HepG2 (cell line): Measurements from ENCODE around the gene ZNF48. TPM values are rescaled to one million over a fixed set of nuclear protein-coding genes. Genes with fewer than 3 reads are reported as not detected.
A peak's percentile ranks its signal among the peaks of the same experiment; 100 is the strongest.

Experiments
- ARHGAP35 ChIP-seq: sonication (generic); formaldehyde crosslinking; IDR thresholded peaks from 2 replicates; pipeline ENCODE4 v1.9.0; 2022; ENCODE audit warnings: mild to moderate bottlenecking, inconsistent platforms, moderate library complexity, missing genetic modification reagents, borderline replicate concordance
- DMAP1 ChIP-seq: IDR thresholded peaks from 2 replicates; pipeline ENCODE4 v1.6.1; 2016
- KAT2B ChIP-seq: fragments of 150-350 bp; IDR thresholded peaks from 2 replicates; pipeline ENCODE4 v1.6.1; 2014; ENCODE audit warnings: low read depth, low read length, borderline replicate concordance
- SCMH1 ChIP-seq: sonication (generic); formaldehyde crosslinking; IDR thresholded peaks from 2 replicates; pipeline ENCODE4 v1.9.0; 2021; ENCODE audit warnings: missing genetic modification reagents, mild to moderate bottlenecking, borderline replicate concordance
- TCF12 ChIP-seq, 2 experiments: fragments of 450-650 bp in 1 of 2; sonication (generic) in 1 of 2; formaldehyde crosslinking in 1 of 2; IDR thresholded peaks; 2 replicates each; pipeline versions ENCODE4 v1.6.1 to v1.8.0; 2017 to 2022; ENCODE audit warnings: antibody characterized with exemption in 1 of 2, mild to moderate bottlenecking in 1 of 2, missing genetic modification reagents in 1 of 2, moderate library complexity in 1 of 2
- ZNF407 ChIP-seq: sonication (generic); formaldehyde crosslinking; IDR thresholded peaks from one replicate; pipeline ENCODE4 v1.5.1; 2020; ENCODE audit warnings: mild to moderate bottlenecking, missing genetic modification reagents; ENCODE audit errors: not compliant biosample characterization
- ZNF430 ChIP-seq: sonication (generic); formaldehyde crosslinking; IDR thresholded peaks from 2 replicates; pipeline ENCODE4 v1.9.0; 2021; ENCODE audit warnings: mild to moderate bottlenecking, missing genetic modification reagents
- ZNF766 ChIP-seq: sonication (generic); formaldehyde crosslinking; IDR thresholded peaks from 2 replicates; pipeline ENCODE4 v1.5.0; 2020; ENCODE audit warnings: missing genetic modification reagents, borderline replicate concordance
- polyA plus RNA-seq, 8 experiments: library from polyadenylated mRNA; depleted of rRNA in 3 of 8; stranded (reverse) in 7 of 8; unstranded in 1 of 8; fragments of >200 nt; fragmentation: Illumina TruSeq in 4 of 8; extraction: Trizol in 4 of 8; gene quantifications; 2 replicates each; pipeline versions ENCODE4 v1.2.1 to v1.2.3, GENCODE V29; 2011 to 2016; ENCODE audit warnings: low read depth in 4 of 8, missing spikeins in 1 of 8, mixed read lengths in 1 of 8; ENCODE audit not compliant: insufficient read depth in 1 of 8
- total RNA-seq, 5 experiments: library from RNA; depleted of rRNA; stranded (reverse); fragments of >200 nt; fragmentation: Illumina TruSeq; extraction: Trizol; gene quantifications; 2 replicates each; pipeline ENCODE4 v1.2.3, GENCODE V29; 2016; ENCODE audit warnings: low read depth in 1 of 5
- TF ChIP-seq, protein P1 (sequence below): sonication (generic); formaldehyde crosslinking; IDR thresholded peaks from 2 replicates; pipeline ENCODE4; 2020; ENCODE audit warnings: missing genetic modification reagents, mild to moderate bottlenecking, borderline replicate concordance
- TF ChIP-seq, protein P2 (sequence below): sonication (generic); formaldehyde crosslinking; conservative IDR thresholded peaks from 2 replicates; pipeline ENCODE4 v1.5.0; 2020; ENCODE audit warnings: missing genetic modification reagents
- TF ChIP-seq, protein P3 (sequence below): sonication (generic); formaldehyde crosslinking; IDR thresholded peaks from 2 replicates; pipeline ENCODE4 v1.9.0; 2021; ENCODE audit warnings: missing genetic modification reagents, borderline replicate concordance

ZNF48 gene
- total and polyA plus RNA-seq, 2 of the 13 experiments (the other 11 are each of a cell fraction or from before 2014, with no cell fraction given), result 9.9 to 12.3 TPM

DNA sequence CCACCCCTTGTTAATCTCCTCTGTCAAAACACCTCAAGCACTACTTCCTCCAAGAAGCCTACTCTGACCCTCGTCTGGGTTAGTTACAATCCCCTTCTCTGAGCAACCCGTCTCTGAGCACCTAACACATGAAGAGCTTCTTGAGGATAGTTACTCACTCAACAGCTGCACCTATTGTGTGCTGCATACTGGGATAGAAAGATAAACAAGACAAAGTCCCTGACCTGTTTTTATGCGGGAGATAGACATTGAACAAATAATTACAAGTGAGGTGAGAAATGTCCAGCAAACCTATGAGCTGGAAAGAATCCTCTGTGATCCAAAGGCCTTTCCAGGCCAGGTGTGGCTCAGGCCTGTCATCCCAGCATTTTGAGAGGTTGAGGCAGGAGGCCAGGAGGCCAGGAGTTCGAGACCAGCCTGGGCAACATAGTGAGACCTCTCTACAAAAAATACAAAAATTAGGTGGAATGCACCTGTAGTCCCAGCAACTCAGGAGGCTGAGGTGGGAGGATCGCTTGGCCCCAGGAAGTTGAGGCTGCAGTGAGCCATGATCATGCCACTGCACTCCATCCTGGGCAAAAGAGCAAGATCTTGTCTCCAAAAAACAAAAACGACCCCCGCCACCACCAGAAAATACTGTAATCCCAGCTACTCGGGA lies 6.7 kb downstream of the ZNF48 start (continued):
- TF ChIP-seq ZNF766 (no peak), TCF12 (IDR thresholded peaks at IDR 0.05) (no peak), TCF12 (CRISPR knock-in tag; IDR thresholded peaks at IDR 0.05) (no peak), DMAP1 (CRISPR knock-in tag) (peak; percentile 49; the same call in 1 of the 2 replicates), ZNF430 (CRISPR knock-in tag) (0 out of 2 replicates have a peak, but pooled peaks have one; percentile 18), ARHGAP35 (CRISPR knock-in tag) (no peak), SCMH1 (no peak), KAT2B (no peak), ZNF407 (CRISPR knock-in tag) (no peak)
- TF ChIP-seq, protein P1, sequence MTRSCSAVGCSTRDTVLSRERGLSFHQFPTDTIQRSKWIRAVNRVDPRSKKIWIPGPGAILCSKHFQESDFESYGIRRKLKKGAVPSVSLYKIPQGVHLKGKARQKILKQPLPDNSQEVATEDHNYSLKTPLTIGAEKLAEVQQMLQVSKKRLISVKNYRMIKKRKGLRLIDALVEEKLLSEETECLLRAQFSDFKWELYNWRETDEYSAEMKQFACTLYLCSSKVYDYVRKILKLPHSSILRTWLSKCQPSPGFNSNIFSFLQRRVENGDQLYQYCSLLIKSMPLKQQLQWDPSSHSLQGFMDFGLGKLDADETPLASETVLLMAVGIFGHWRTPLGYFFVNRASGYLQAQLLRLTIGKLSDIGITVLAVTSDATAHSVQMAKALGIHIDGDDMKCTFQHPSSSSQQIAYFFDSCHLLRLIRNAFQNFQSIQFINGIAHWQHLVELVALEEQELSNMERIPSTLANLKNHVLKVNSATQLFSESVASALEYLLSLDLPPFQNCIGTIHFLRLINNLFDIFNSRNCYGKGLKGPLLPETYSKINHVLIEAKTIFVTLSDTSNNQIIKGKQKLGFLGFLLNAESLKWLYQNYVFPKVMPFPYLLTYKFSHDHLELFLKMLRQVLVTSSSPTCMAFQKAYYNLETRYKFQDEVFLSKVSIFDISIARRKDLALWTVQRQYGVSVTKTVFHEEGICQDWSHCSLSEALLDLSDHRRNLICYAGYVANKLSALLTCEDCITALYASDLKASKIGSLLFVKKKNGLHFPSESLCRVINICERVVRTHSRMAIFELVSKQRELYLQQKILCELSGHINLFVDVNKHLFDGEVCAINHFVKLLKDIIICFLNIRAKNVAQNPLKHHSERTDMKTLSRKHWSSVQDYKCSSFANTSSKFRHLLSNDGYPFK, result peak; percentile 40; the same call in 1 of the 2 replicates
- TF ChIP-seq, protein P2, sequence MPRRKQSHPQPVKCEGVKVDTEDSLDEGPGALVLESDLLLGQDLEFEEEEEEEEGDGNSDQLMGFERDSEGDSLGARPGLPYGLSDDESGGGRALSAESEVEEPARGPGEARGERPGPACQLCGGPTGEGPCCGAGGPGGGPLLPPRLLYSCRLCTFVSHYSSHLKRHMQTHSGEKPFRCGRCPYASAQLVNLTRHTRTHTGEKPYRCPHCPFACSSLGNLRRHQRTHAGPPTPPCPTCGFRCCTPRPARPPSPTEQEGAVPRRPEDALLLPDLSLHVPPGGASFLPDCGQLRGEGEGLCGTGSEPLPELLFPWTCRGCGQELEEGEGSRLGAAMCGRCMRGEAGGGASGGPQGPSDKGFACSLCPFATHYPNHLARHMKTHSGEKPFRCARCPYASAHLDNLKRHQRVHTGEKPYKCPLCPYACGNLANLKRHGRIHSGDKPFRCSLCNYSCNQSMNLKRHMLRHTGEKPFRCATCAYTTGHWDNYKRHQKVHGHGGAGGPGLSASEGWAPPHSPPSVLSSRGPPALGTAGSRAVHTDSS, result no peak
- TF ChIP-seq, protein P3, sequence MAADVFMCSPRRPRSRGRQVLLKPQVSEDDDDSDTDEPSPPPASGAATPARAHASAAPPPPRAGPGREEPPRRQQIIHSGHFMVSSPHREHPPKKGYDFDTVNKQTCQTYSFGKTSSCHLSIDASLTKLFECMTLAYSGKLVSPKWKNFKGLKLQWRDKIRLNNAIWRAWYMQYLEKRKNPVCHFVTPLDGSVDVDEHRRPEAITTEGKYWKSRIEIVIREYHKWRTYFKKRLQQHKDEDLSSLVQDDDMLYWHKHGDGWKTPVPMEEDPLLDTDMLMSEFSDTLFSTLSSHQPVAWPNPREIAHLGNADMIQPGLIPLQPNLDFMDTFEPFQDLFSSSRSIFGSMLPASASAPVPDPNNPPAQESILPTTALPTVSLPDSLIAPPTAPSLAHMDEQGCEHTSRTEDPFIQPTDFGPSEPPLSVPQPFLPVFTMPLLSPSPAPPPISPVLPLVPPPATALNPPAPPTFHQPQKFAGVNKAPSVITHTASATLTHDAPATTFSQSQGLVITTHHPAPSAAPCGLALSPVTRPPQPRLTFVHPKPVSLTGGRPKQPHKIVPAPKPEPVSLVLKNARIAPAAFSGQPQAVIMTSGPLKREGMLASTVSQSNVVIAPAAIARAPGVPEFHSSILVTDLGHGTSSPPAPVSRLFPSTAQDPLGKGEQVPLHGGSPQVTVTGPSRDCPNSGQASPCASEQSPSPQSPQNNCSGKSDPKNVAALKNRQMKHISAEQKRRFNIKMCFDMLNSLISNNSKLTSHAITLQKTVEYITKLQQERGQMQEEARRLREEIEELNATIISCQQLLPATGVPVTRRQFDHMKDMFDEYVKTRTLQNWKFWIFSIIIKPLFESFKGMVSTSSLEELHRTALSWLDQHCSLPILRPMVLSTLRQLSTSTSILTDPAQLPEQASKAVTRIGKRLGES (CRISPR knock-in tag), result no peak
